Neural cell (in vitro differentiated cells): ENCODE data around the gene BROX.

Experiments
- EZH2 ChIP-seq: fragments of 200-600, 300-800 bp; shearing (Covaris generic), sonication (generic); IDR thresholded peaks from 2 replicates; pipeline ENCODE4 v1.6.1; 2014; ENCODE audit warnings: antibody characterized with exemption, low read length, borderline replicate concordance, mild to moderate bottlenecking; ENCODE audit not compliant: insufficient read depth, poor library complexity, severe bottlenecking
- MXI1 ChIP-seq: fragments of 450-650 bp; conservative IDR thresholded peaks from 2 replicates; pipeline ENCODE4 v1.6.1; 2014; ENCODE audit warnings: antibody characterized with exemption, mild to moderate bottlenecking; ENCODE audit not compliant: poor library complexity, severe bottlenecking
- TAF1 ChIP-seq: IDR thresholded peaks from 2 replicates; pipeline ENCODE4 v1.6.1; 2012; ENCODE audit warnings: low read depth
- TF ChIP-seq, protein P1 (sequence below): fragments of 450-650 bp; IDR thresholded peaks from 2 replicates; pipeline ENCODE4 v1.5.1; 2014; ENCODE audit warnings: antibody characterized with exemption, mild to moderate bottlenecking, moderate library complexity; ENCODE audit not compliant: poor library complexity, severe bottlenecking
- TF ChIP-seq, protein P2 (sequence below): IDR thresholded peaks from 2 replicates; pipeline ENCODE4 v1.6.1; 2012; ENCODE audit warnings: borderline replicate concordance

DNA sequence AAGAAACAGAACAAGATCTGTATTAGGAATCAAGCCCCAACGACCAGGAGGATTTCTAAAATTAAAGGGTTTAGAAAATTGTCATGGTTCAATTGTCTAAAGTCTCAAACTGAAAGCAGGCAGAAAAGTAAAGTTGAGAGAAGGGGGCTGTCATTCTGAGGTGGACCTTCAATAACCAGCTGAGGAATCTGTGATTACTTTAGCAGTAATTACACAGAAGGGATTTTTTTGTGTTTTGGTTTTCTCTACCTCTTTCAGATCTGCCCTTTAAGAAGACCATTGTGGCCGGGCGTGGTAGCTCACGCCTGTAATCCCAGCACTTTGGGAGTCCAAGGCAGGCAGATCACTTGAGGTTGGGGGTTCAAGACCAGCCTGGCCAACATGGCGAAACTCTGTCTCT lies 17.4 kb upstream of the BROX start:
- TF ChIP-seq, protein P1, sequence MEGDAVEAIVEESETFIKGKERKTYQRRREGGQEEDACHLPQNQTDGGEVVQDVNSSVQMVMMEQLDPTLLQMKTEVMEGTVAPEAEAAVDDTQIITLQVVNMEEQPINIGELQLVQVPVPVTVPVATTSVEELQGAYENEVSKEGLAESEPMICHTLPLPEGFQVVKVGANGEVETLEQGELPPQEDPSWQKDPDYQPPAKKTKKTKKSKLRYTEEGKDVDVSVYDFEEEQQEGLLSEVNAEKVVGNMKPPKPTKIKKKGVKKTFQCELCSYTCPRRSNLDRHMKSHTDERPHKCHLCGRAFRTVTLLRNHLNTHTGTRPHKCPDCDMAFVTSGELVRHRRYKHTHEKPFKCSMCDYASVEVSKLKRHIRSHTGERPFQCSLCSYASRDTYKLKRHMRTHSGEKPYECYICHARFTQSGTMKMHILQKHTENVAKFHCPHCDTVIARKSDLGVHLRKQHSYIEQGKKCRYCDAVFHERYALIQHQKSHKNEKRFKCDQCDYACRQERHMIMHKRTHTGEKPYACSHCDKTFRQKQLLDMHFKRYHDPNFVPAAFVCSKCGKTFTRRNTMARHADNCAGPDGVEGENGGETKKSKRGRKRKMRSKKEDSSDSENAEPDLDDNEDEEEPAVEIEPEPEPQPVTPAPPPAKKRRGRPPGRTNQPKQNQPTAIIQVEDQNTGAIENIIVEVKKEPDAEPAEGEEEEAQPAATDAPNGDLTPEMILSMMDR, result no peak
- no peak for TF ChIP-seq EZH2
- TF ChIP-seq, protein P2, sequence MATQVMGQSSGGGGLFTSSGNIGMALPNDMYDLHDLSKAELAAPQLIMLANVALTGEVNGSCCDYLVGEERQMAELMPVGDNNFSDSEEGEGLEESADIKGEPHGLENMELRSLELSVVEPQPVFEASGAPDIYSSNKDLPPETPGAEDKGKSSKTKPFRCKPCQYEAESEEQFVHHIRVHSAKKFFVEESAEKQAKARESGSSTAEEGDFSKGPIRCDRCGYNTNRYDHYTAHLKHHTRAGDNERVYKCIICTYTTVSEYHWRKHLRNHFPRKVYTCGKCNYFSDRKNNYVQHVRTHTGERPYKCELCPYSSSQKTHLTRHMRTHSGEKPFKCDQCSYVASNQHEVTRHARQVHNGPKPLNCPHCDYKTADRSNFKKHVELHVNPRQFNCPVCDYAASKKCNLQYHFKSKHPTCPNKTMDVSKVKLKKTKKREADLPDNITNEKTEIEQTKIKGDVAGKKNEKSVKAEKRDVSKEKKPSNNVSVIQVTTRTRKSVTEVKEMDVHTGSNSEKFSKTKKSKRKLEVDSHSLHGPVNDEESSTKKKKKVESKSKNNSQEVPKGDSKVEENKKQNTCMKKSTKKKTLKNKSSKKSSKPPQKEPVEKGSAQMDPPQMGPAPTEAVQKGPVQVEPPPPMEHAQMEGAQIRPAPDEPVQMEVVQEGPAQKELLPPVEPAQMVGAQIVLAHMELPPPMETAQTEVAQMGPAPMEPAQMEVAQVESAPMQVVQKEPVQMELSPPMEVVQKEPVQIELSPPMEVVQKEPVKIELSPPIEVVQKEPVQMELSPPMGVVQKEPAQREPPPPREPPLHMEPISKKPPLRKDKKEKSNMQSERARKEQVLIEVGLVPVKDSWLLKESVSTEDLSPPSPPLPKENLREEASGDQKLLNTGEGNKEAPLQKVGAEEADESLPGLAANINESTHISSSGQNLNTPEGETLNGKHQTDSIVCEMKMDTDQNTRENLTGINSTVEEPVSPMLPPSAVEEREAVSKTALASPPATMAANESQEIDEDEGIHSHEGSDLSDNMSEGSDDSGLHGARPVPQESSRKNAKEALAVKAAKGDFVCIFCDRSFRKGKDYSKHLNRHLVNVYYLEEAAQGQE, result no peak
- no peak for TF ChIP-seq TAF1
- TF ChIP-seq MXI1, result no peak
